H1 (cell line): ENCODE measurements around the gene STXBP5. TPM values are rescaled to one million over a fixed set of nuclear protein-coding genes. Genes with fewer than 3 reads are reported as not detected.

Source experiments
- CTCF ChIA-PET: fragments of 300-600 bp; sonication (Branson Sonifier 250); formaldehyde crosslinking; loops from one replicate; lab custom pipeline; 2021; ENCODE audit not compliant: partially characterized antibody; lab: Charles Lee
- POLR2A ChIA-PET: fragments of 300-600 bp; sonication (Branson Sonifier 250); formaldehyde crosslinking; loops from one replicate; lab custom pipeline; 2021; ENCODE audit warnings: inconsistent platforms; ENCODE audit not compliant: partially characterized antibody; lab: Charles Lee
- DNase-seq, 2 experiments: peaks; one replicate each; pipeline versions ENCODE4 v3.0.0 to v3.0.0-alpha.2; 2010 to 2022; ENCODE audit warnings: low spot score in 2 of 2, low read depth in 1 of 2, mixed read lengths in 1 of 2
- FAIRE-seq: peaks from 2 replicates; lab custom pipeline; 2011; peaks lifted over from hg19 to GRCh38; lab: Jason Lieb, UNC
- H2AFZ ChIP-seq: 2 replicates; pipeline ENCODE4 v1.8.1; 2012; ENCODE audit warnings: low read length, inconsistent platforms
- H2AK5ac ChIP-seq: 2 replicates; pipeline ENCODE4 v1.6.1; 2013; ENCODE audit warnings: low read depth, low read length
- H2BK120ac ChIP-seq: replicated peaks from 2 replicates; pipeline ENCODE3; 2013; ENCODE audit warnings: low read depth, low read length, inconsistent platforms
- H2BK12ac ChIP-seq: 2 replicates; pipeline ENCODE4 v1.6.1; 2013; ENCODE audit warnings: low read depth, low read length
- H2BK15ac ChIP-seq: 2 replicates; pipeline ENCODE4 v1.6.1; 2013; ENCODE audit warnings: low read length
- H2BK20ac ChIP-seq: 2 replicates; pipeline ENCODE4 v1.6.1; 2013; ENCODE audit warnings: low read length
- H2BK5ac ChIP-seq: 2 replicates; pipeline ENCODE4 v1.6.1; 2013; ENCODE audit warnings: low read depth, low read length
- H3K14ac ChIP-seq: 2 replicates; pipeline ENCODE4 v1.6.1; 2013; ENCODE audit warnings: inconsistent platforms; ENCODE audit not compliant: insufficient read length
- H3K18ac ChIP-seq: 2 replicates; pipeline ENCODE4 v1.6.1; 2013; ENCODE audit warnings: low read length; ENCODE audit errors: extremely low read depth
- H3K23ac ChIP-seq: 2 replicates; pipeline ENCODE4 v1.6.1; 2013; ENCODE audit warnings: inconsistent platforms; ENCODE audit not compliant: insufficient read length
- H3K23me2 ChIP-seq: 2 replicates; pipeline ENCODE4 v1.6.1; 2013; ENCODE audit warnings: low read depth, low read length
- H3K27ac ChIP-seq: 2 replicates; pipeline ENCODE4 v1.6.1; 2011; ENCODE audit warnings: low read depth, low read length, inconsistent platforms
- H3K27me3 ChIP-seq, 4 experiments: replicated peaks in 1 of 4; 1 replicate in 1 of 4; 2 replicates in 3 of 4; pipeline versions ENCODE4 v1.6.1 to v1.8.1; 2011 to 2013; ENCODE audit warnings: low read length in 3 of 4, mild to moderate bottlenecking in 3 of 4, inconsistent platforms in 2 of 4, mixed read lengths in 2 of 4, moderate library complexity in 1 of 4; ENCODE audit not compliant: control insufficient read depth in 3 of 4, insufficient read depth in 3 of 4; ENCODE audit errors: extremely low read depth in 1 of 4
- H3K36me3 ChIP-seq, 4 experiments: 2 replicates each; pipeline versions ENCODE4 v1.6.1 to v1.8.1; 2011 to 2013; ENCODE audit warnings: mild to moderate bottlenecking in 4 of 4, low read length in 3 of 4, moderate library complexity in 2 of 4, control low read depth in 1 of 4, inconsistent platforms in 1 of 4; ENCODE audit not compliant: insufficient read depth in 4 of 4, control insufficient read depth in 2 of 4
- H3K4ac ChIP-seq: replicated peaks from 2 replicates; pipeline ENCODE3; 2013; ENCODE audit warnings: low read length, low read depth, mixed read lengths, inconsistent platforms; ENCODE audit not compliant: insufficient read length
- H3K4me1 ChIP-seq, 4 experiments: replicated peaks in 1 of 4; 1 replicate in 1 of 4; 2 replicates in 3 of 4; pipeline versions ENCODE4 v1.6.1 to v1.8.1; 2011 to 2013; ENCODE audit warnings: low read length in 3 of 4, inconsistent platforms in 2 of 4, mixed read lengths in 1 of 4; ENCODE audit not compliant: insufficient read depth in 4 of 4, control insufficient read depth in 3 of 4
- H3K4me2 ChIP-seq, 2 experiments: 2 replicates each; pipeline versions ENCODE4 v1.6.1 to v1.8.1; 2011 to 2013; ENCODE audit warnings: low read depth in 2 of 2, low read length in 2 of 2, control low read depth in 1 of 2, inconsistent platforms in 1 of 2, mild to moderate bottlenecking in 1 of 2; ENCODE audit not compliant: insufficient read depth in 1 of 2
- H3K4me3 ChIP-seq, 4 experiments: fragments of 200-600, 300-600 bp in 1 of 4; sonication (generic), shearing (Covaris generic), sonication (Bioruptor Twin) in 1 of 4; 2 replicates each; pipeline versions ENCODE4 v1.5.1 to v1.8.1; 2011 to 2016; ENCODE audit warnings: low read length in 4 of 4, low read depth in 3 of 4, control low read depth in 2 of 4, inconsistent platforms in 2 of 4, mild to moderate bottlenecking in 2 of 4, mixed read lengths in 1 of 4, moderate library complexity in 1 of 4; ENCODE audit not compliant: insufficient read depth in 2 of 4; ENCODE audit errors: extremely low read depth in 1 of 4
- H3K56ac ChIP-seq: replicated peaks from 2 replicates; pipeline ENCODE3; 2013; ENCODE audit warnings: low read depth, mild to moderate bottlenecking, mixed read lengths, low read length, inconsistent platforms; ENCODE audit not compliant: insufficient read length
- H3K79me1 ChIP-seq: 2 replicates; pipeline ENCODE4 v1.6.1; 2013; ENCODE audit warnings: low read depth, low read length, control low read depth
- H3K79me2 ChIP-seq, 2 experiments: 2 replicates each; pipeline versions ENCODE4 v1.6.1 to v1.8.1; 2012 to 2013; ENCODE audit warnings: low read length in 2 of 2, mild to moderate bottlenecking in 2 of 2, inconsistent platforms in 1 of 2; ENCODE audit not compliant: insufficient read depth in 2 of 2, control insufficient read depth in 1 of 2
- H3K9ac ChIP-seq, 4 experiments: replicated peaks in 1 of 4; 1 replicate in 1 of 4; 2 replicates in 3 of 4; pipeline versions ENCODE4 v1.6.1 to v1.8.1; 2011 to 2013; ENCODE audit warnings: low read depth in 3 of 4, low read length in 3 of 4, control low read depth in 2 of 4, mild to moderate bottlenecking in 2 of 4, moderate library complexity in 2 of 4, inconsistent platforms in 1 of 4; ENCODE audit errors: extremely low read depth in 1 of 4
- H3K9me3 ChIP-seq, 2 experiments: 2 replicates each; pipeline versions ENCODE4 v1.6.1 to v1.8.1; 2012 to 2013; ENCODE audit warnings: mild to moderate bottlenecking in 2 of 2, moderate library complexity in 2 of 2, control low read depth in 1 of 2, inconsistent platforms in 1 of 2, low read depth in 1 of 2, low read length in 1 of 2, mixed read lengths in 1 of 2; ENCODE audit not compliant: insufficient read depth in 2 of 2
- H4K20me1 ChIP-seq, 2 experiments: replicated peaks in 1 of 2; 2 replicates each; pipeline versions ENCODE3 to v1.8.1; 2011 to 2013; ENCODE audit warnings: inconsistent platforms in 2 of 2, low read length in 2 of 2, mild to moderate bottlenecking in 1 of 2; ENCODE audit not compliant: insufficient read depth in 2 of 2, control insufficient read depth in 1 of 2
- H4K5ac ChIP-seq: 2 replicates; pipeline ENCODE4 v1.6.1; 2013; ENCODE audit warnings: low read length, low read depth, mixed read lengths, inconsistent platforms; ENCODE audit not compliant: insufficient read length
- H4K8ac ChIP-seq: 2 replicates; pipeline ENCODE4 v1.8.0; 2013; ENCODE audit warnings: mild to moderate bottlenecking, moderate library complexity, low read length, inconsistent platforms; ENCODE audit not compliant: insufficient read depth; ENCODE audit errors: extremely low read depth
- H4K91ac ChIP-seq: replicated peaks from 2 replicates; pipeline ENCODE3; 2013; ENCODE audit warnings: low read length, mixed read lengths, inconsistent platforms; ENCODE audit not compliant: insufficient read length
- GTF2F1 ChIP-seq: IDR thresholded peaks from 2 replicates; pipeline ENCODE4 v1.6.1; 2012; ENCODE audit warnings: low read depth, low read length, improper control_type of control experiment, borderline replicate concordance
- HDAC2 ChIP-seq, 2 experiments: fragments of 300-600 bp in 1 of 2; sonication (generic) in 1 of 2; IDR thresholded peaks; 2 replicates each; pipeline ENCODE4 v1.6.1; 2011 to 2012; ENCODE audit warnings: low read depth in 2 of 2, low read length in 2 of 2, mild to moderate bottlenecking in 2 of 2, moderate library complexity in 2 of 2, borderline replicate concordance in 1 of 2, inconsistent platforms in 1 of 2
- JUN ChIP-seq: IDR thresholded peaks from 2 replicates; pipeline ENCODE4 v1.6.1; 2011; ENCODE audit warnings: low read depth, mild to moderate bottlenecking, improper control_type of control experiment, low read length
- PHF8 ChIP-seq: fragments of 200-600 bp; sonication (generic); conservative IDR thresholded peaks from 2 replicates; pipeline ENCODE4 v1.7.1; 2012; ENCODE audit warnings: low read depth, mild to moderate bottlenecking, inconsistent platforms, low read length, moderate library complexity
- POLR2A ChIP-seq, 2 experiments: IDR thresholded peaks; 1 replicate in 1 of 2; 2 replicates in 1 of 2; pipeline ENCODE4 v1.6.1; 2011; ENCODE audit warnings: low read depth in 2 of 2, low read length in 2 of 2, mild to moderate bottlenecking in 2 of 2; ENCODE audit errors: control extremely low read depth in 1 of 2
- SP1 ChIP-seq: IDR thresholded peaks from 2 replicates; pipeline ENCODE4 v1.6.1; 2011; ENCODE audit warnings: low read depth, low read length
- SRF ChIP-seq: IDR thresholded peaks from 2 replicates; pipeline ENCODE4 v1.6.1; 2011; ENCODE audit warnings: mild to moderate bottlenecking, low read depth, low read length, moderate library complexity
- TEAD4 ChIP-seq: IDR thresholded peaks from 2 replicates; pipeline ENCODE4 v1.6.1; 2012; ENCODE audit warnings: low read depth, low read length, inconsistent platforms, mixed read lengths
- YY1 ChIP-seq: IDR thresholded peaks from 2 replicates; pipeline ENCODE4 v1.6.1; 2011; ENCODE audit warnings: low read depth, mild to moderate bottlenecking, low read length
- WGBS, 2 experiments: shearing (Covaris generic) in 1 of 2; methylation state at CpG; one replicate each; pipeline versions ENCODE4 v1.1.6 to v1.1.7; 2013 to 2015; ENCODE audit warnings: low lambda C conversion rate in 2 of 2, mixed read lengths in 2 of 2, inconsistent platforms in 1 of 2, low coverage in 1 of 2, missing lambda C conversion rate in 1 of 2; ENCODE audit not compliant: insufficient replicate concordance in 2 of 2, insufficient coverage in 1 of 2, insufficient read length in 1 of 2; ENCODE audit errors: extremely low coverage in 1 of 2, missing lambda C conversion rate in 1 of 2; 5-methylcytosine and 5-hydroxymethylcytosine counted together
- polyA plus RNA-seq, 7 experiments: library from polyadenylated mRNA; depleted of rRNA in 3 of 7; stranded (reverse) in 5 of 7; unstranded in 2 of 7; fragments of >200 nt in 5 of 7; fragments of 200-250 nt in 2 of 7; gene quantifications; 1 replicate in 5 of 7; 2 replicates in 1 of 7; 4 replicates in 1 of 7; pipeline versions ENCODE4 v1.2.1 to v1.2.3, GENCODE V29; 2011 to 2013; ENCODE audit warnings: missing spikeins in 2 of 7, mixed read lengths in 2 of 7
- total RNA-seq: library from RNA; stranded (reverse); fragmentation: NEBNext Ultra II Directional; extraction: Animal tissue kit (Norgen Biotek cat#: 25700); gene quantifications from 2 replicates; pipeline ENCODE4 v1.2.1, GENCODE V29; 2021
- TF ChIP-seq, protein P1 (sequence below): IDR thresholded peaks from 2 replicates; pipeline ENCODE4 v1.6.1; 2011; ENCODE audit warnings: low read length, improper control_type of control experiment

STXBP5 gene
- total and polyA plus RNA-seq, 2 of the 8 experiments (the other 6 are each of a cell fraction or from before 2014, with no cell fraction given), result 2.7 to 10.8 TPM

DNA sequence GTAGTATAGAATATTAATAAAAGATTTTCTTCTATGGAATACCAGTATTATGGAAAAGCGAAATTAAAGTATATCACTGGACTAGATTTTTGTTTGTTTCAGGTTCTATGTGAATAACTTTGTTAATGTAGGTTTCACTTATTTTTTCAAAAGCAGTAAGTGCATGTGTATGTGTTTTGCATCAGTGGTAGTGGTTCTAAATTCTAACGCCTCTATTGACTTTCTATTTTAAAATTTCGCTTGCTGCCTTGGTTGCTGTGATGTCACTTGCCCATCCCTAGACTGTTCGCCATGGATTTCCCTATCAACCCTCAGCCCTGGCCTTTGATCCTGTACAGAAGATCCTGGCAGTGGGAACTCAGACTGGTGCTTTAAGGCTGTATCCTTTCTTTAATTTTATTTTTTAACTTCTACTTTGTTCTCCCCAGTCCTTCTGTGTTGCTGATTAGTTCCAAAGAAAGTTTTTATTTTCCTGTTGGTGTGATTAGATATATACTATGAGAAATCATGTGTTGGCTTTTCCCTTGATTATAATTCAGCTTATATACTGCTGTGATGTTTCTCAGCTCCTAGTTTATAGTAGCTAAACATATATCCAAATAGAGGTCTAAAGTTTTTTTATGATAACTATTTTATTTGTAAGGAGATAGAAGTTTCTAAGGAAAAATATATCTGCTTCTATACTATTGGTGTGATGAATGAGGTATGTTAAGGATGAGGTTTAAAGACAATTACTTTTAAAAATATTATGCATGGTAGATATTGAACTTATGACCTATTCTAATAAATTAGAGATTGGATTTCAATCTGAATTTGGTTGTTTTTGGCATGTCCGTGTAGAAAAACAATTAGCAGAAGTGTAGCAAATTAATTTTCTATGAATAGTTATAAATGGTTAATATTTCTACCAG, 1.7 kb downstream of the STXBP5 start:
- Histone ChIP-seq H3K56ac (no peak overlapping the region), H3K4me2 (peak overlapping the region; percentile 46 to 79; a peak in 3 of 4 replicates), H3K14ac (no peak overlapping the region), H2BK15ac (no peak overlapping the region), H2BK5ac (no peak overlapping the region), H3K4ac (no peak overlapping the region), H2AK5ac (no peak overlapping the region), H4K8ac (no peak overlapping the region), H3K4me3 (peak overlapping the region in 1 of 4 experiments; percentile 97; a peak in 2 of 8 replicates), H3K4me1 (peaks cover 0 to 3% (median 0%) of the 10 kb centered on the region in 4 experiments; a peak in 1 of 7 replicates), H4K5ac (no peak overlapping the region), H3K18ac (no peak overlapping the region), H3K23ac (no peak overlapping the region), H3K36me3 (no peaks in the 10 kb centered on the region; a peak in 1 of 8 replicates), H3K9me3 (no peaks in the 10 kb centered on the region), H3K23me2 (peaks cover 10% of the 10 kb centered on the region), H2BK12ac (no peak overlapping the region), H2BK20ac (no peak overlapping the region), H2AFZ (no peak overlapping the region), H3K79me2 (peaks cover 0 to 34% of the 10 kb centered on the region in 2 experiments; a peak in 3 of 4 replicates), H4K20me1 (no peaks in the 10 kb centered on the region), H4K91ac (no peak overlapping the region), H2BK120ac (no peak overlapping the region), H3K27ac (no peak overlapping the region), H3K79me1 (no peaks in the 10 kb centered on the region), H3K9ac (no peak overlapping the region), H3K27me3 (0 out of 7 replicates have a peak, but pooled peaks cover 0 to 2% (median 0%) of the 10 kb centered on the region in 4 experiments)
- FAIRE-seq, result no peak
- no peak for TF ChIP-seq PHF8
- TF ChIP-seq POLR2A (IDR thresholded peaks at IDR 0.05; ENCODE audit: control extremely low read depth in 1 of 2, low read depth in 2 of 2, low read length in 2 of 2), result no peak
- no peak for TF ChIP-seq SRF
- no peak for TF ChIP-seq JUN
- no peak for TF ChIP-seq GTF2F1
- TF ChIP-seq SP1, result no peak
- TF ChIP-seq, protein P1, sequence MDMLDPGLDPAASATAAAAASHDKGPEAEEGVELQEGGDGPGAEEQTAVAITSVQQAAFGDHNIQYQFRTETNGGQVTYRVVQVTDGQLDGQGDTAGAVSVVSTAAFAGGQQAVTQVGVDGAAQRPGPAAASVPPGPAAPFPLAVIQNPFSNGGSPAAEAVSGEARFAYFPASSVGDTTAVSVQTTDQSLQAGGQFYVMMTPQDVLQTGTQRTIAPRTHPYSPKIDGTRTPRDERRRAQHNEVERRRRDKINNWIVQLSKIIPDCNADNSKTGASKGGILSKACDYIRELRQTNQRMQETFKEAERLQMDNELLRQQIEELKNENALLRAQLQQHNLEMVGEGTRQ, result no peak
- TF ChIP-seq HDAC2 (IDR thresholded peaks at IDR 0.05; ENCODE audit: borderline replicate concordance in 1 of 2, low read depth in 2 of 2, low read length in 2 of 2), result no peak
- no peak for TF ChIP-seq YY1
- TF ChIP-seq TEAD4, result no peak
- ChIA-PET CTCF (no interaction called here), POLR2A (no interaction called here)
- 82% methylated on average over 5 of the region's 5 CpGs; no CpG with 5 or more reads in 1 of the 2 experiments for WGBS, 2 experiments
- no peak for DNase-seq
